H9 (cell line): Measurements from ENCODE around the gene NEDD4L. TPM values are rescaled to one million over a fixed set of nuclear protein-coding genes. Genes with fewer than 3 reads are reported as not detected.
A peak's percentile ranks its signal among the peaks of the same experiment; 100 is the strongest.

ENCODE experiments used
- DNase-seq: peaks from one replicate; pipeline ENCODE4 v3.0.0-alpha.2; 2017
- H2AFZ ChIP-seq: one replicate; pipeline ENCODE4 v1.6.1; 2013; ENCODE audit warnings: mild to moderate bottlenecking, low read length, control low read depth, moderate library complexity
- H2AK5ac ChIP-seq: 2 replicates; pipeline ENCODE4 v1.6.1; 2013; ENCODE audit warnings: low read length, control low read depth, mixed read lengths; ENCODE audit not compliant: insufficient read length
- H2BK120ac ChIP-seq: one replicate; pipeline ENCODE4 v1.6.1; 2013; ENCODE audit warnings: low read depth, mild to moderate bottlenecking, low read length, control low read depth, inconsistent platforms; ENCODE audit not compliant: poor library complexity, severe bottlenecking
- H2BK12ac ChIP-seq: 2 replicates; pipeline ENCODE4 v1.6.1; 2013; ENCODE audit warnings: low read length, control low read depth, mixed read lengths, low read depth; ENCODE audit not compliant: insufficient read length
- H2BK15ac ChIP-seq: 2 replicates; pipeline ENCODE4 v1.6.1; 2013; ENCODE audit warnings: low read depth, low read length, control low read depth
- H2BK20ac ChIP-seq: one replicate; pipeline ENCODE4 v1.6.1; 2013; ENCODE audit warnings: low read depth, mild to moderate bottlenecking, low read length, control low read depth, inconsistent platforms; ENCODE audit not compliant: poor library complexity, severe bottlenecking
- H2BK5ac ChIP-seq: 2 replicates; pipeline ENCODE4 v1.6.1; 2013; ENCODE audit warnings: low read length, control low read depth, mixed read lengths; ENCODE audit not compliant: insufficient read length
- H3K14ac ChIP-seq: 2 replicates; pipeline ENCODE4 v1.6.1; 2013; ENCODE audit warnings: low read length, control low read depth; ENCODE audit not compliant: insufficient read depth
- H3K18ac ChIP-seq: 2 replicates; pipeline ENCODE4 v1.6.1; 2013; ENCODE audit warnings: low read depth, mild to moderate bottlenecking, mixed read lengths, low read length, control low read depth; ENCODE audit not compliant: insufficient read length
- H3K23ac ChIP-seq: 2 replicates; pipeline ENCODE4 v1.6.1; 2013; ENCODE audit warnings: low read length, control low read depth, mixed read lengths, low read depth; ENCODE audit not compliant: insufficient read length
- H3K23me2 ChIP-seq: 2 replicates; pipeline ENCODE4 v1.6.1; 2013; ENCODE audit warnings: low read depth, mild to moderate bottlenecking, mixed read lengths, low read length, control low read depth; ENCODE audit not compliant: insufficient read length, poor library complexity, severe bottlenecking
- H3K27ac ChIP-seq: 2 replicates; pipeline ENCODE4 v1.5.1; 2013; ENCODE audit warnings: low read length, control low read depth, mixed read lengths, low read depth; ENCODE audit not compliant: insufficient read length
- H3K27me3 ChIP-seq: 2 replicates; pipeline ENCODE4 v1.6.1; 2013; ENCODE audit warnings: low read length, control low read depth, inconsistent platforms; ENCODE audit not compliant: insufficient read depth
- H3K4ac ChIP-seq: 2 replicates; pipeline ENCODE4 v1.6.1; 2013; ENCODE audit warnings: low read depth, mild to moderate bottlenecking, control low read depth, inconsistent platforms, low read length, moderate library complexity
- H3K4me1 ChIP-seq: 2 replicates; pipeline ENCODE4 v1.6.1; 2013; ENCODE audit warnings: low read length, control low read depth, inconsistent platforms; ENCODE audit not compliant: insufficient read depth
- H3K4me2 ChIP-seq: 2 replicates; pipeline ENCODE4 v1.6.1; 2013; ENCODE audit warnings: low read length, control low read depth, mixed read lengths; ENCODE audit not compliant: insufficient read length, insufficient read depth
- H3K56ac ChIP-seq: 2 replicates; pipeline ENCODE4 v1.6.1; 2013; ENCODE audit warnings: low read depth, mild to moderate bottlenecking, mixed read lengths, low read length, control low read depth; ENCODE audit not compliant: insufficient read length
- H3K79me1 ChIP-seq: 2 replicates; pipeline ENCODE4 v1.6.1; 2013; ENCODE audit warnings: low read depth, mild to moderate bottlenecking, moderate library complexity, low read length, control low read depth, inconsistent platforms; ENCODE audit not compliant: insufficient read depth, poor library complexity, severe bottlenecking
- H3K79me2 ChIP-seq: 2 replicates; pipeline ENCODE4 v1.6.1; 2013; ENCODE audit warnings: low read length, control low read depth, inconsistent platforms; ENCODE audit not compliant: insufficient read depth
- H3K9ac ChIP-seq: 2 replicates; pipeline ENCODE4 v1.6.1; 2013; ENCODE audit warnings: low read length, control low read depth, mixed read lengths; ENCODE audit not compliant: insufficient read length; ENCODE audit errors: extremely low read depth
- H3K9me3 ChIP-seq: one replicate; pipeline ENCODE4 v1.6.1; 2013; ENCODE audit warnings: low read depth, low read length, inconsistent platforms; ENCODE audit not compliant: control insufficient read depth
- H3T11ph ChIP-seq: one replicate; pipeline ENCODE4 v1.6.1; 2013; ENCODE audit warnings: mild to moderate bottlenecking, low read length, control low read depth, inconsistent platforms
- H4K20me1 ChIP-seq: one replicate; pipeline ENCODE4 v1.6.1; 2013; ENCODE audit not compliant: control insufficient read depth, insufficient read length, insufficient read depth
- H4K5ac ChIP-seq: 2 replicates; pipeline ENCODE4 v1.6.1; 2013; ENCODE audit warnings: low read depth, mild to moderate bottlenecking, mixed read lengths, low read length, control low read depth; ENCODE audit not compliant: insufficient read length
- H4K8ac ChIP-seq: replicated peaks from 2 replicates; pipeline ENCODE4 v1.6.1; 2013; ENCODE audit warnings: low read length, control low read depth, mixed read lengths, low read depth; ENCODE audit not compliant: insufficient read length
- H4K91ac ChIP-seq: 2 replicates; pipeline ENCODE4 v1.6.1; 2013; ENCODE audit warnings: low read depth, mild to moderate bottlenecking, moderate library complexity, mixed read lengths, low read length, control low read depth; ENCODE audit not compliant: insufficient read length
- H3K27ac Mint-ChIP-seq, 3 experiments: 2 replicates in 2 of 3; 3 replicates in 1 of 3; pipeline ENCODE4 v1.8.0; 2020 to 2021; ENCODE audit warnings: mixed read lengths in 3 of 3, mild to moderate bottlenecking in 1 of 3, moderate library complexity in 1 of 3
- H3K27me3 Mint-ChIP-seq: 2 replicates; pipeline ENCODE4 v1.8.0; 2021; ENCODE audit warnings: low read depth, mild to moderate bottlenecking, moderate library complexity, mixed read lengths
- H3K36me3 Mint-ChIP-seq, 3 experiments: 2 replicates in 2 of 3; 3 replicates in 1 of 3; pipeline ENCODE4 v1.8.0; 2020 to 2021; ENCODE audit warnings: low read depth in 3 of 3, mixed read lengths in 3 of 3; ENCODE audit not compliant: insufficient read depth in 1 of 3
- H3K4me1 Mint-ChIP-seq, 2 experiments: 2 replicates each; pipeline ENCODE4 v1.8.0; 2020; ENCODE audit warnings: mixed read lengths in 2 of 2
- H3K4me3 Mint-ChIP-seq, 2 experiments: 2 replicates in 1 of 2; 3 replicates in 1 of 2; pipeline ENCODE4 v1.8.0; 2020 to 2021; ENCODE audit warnings: mild to moderate bottlenecking in 2 of 2, mixed read lengths in 2 of 2, moderate library complexity in 1 of 2
- H3K9me3 Mint-ChIP-seq, 2 experiments: 2 replicates in 1 of 2; 3 replicates in 1 of 2; pipeline ENCODE4 v1.8.0; 2020; ENCODE audit warnings: mild to moderate bottlenecking in 2 of 2, mixed read lengths in 2 of 2, moderate library complexity in 1 of 2
- CTCF ChIP-seq: fragments of 200-600 bp; sonication (generic); conservative IDR thresholded peaks from 3 replicates; pipeline ENCODE4 v1.8.0; 2021; ENCODE audit warnings: antibody characterized with exemption, mild to moderate bottlenecking
- WGBS: extraction: QIAGEN DNeasy Blood & Tissue Kit; methylation state at CpG from one replicate; pipeline ENCODE4 v1.1.7; 2013; ENCODE audit warnings: missing lambda C conversion rate, low lambda C conversion rate, mixed read lengths; ENCODE audit not compliant: insufficient read length; ENCODE audit errors: extremely low coverage; 5-methylcytosine and 5-hydroxymethylcytosine counted together
- total RNA-seq: library from RNA; stranded (reverse); gene quantifications from 2 replicates; pipeline ENCODE4 v1.2.1, GENCODE V29; 2021

The NEDD4L gene
- total RNA-seq, 1 experiment from 2014 or later = 76.3 TPM

GRCh38 chr18:58316396-58317342 is 272.6 kb downstream of the NEDD4L start:
- Histone ChIP-seq H3T11ph (no peak overlapping the region), H3K79me2 (peaks cover 2% of the 10 kb centered on the region; the same call in 1 of the 2 replicates), H3K27me3 (no peaks in the 10 kb centered on the region), H4K8ac (no peak overlapping the region), H3K27ac (no peak overlapping the region), H3K9me3 (no peaks in the 10 kb centered on the region), H3K79me1 (peaks cover 6% of the 10 kb centered on the region), H2AK5ac (no peak overlapping the region), H3K4me2 (no peak overlapping the region), H3K14ac (peak overlapping the region; percentile 62; the same call in 1 of the 2 replicates), H4K91ac (no peak overlapping the region), H2BK20ac (no peak overlapping the region), H2AFZ (no peak overlapping the region), H4K20me1 (no peaks in the 10 kb centered on the region), H2BK15ac (no peak overlapping the region), H2BK12ac (no peak overlapping the region), H3K18ac (no peak overlapping the region), H3K23ac (no peak overlapping the region), H3K4me1 (peaks cover 12% of the 10 kb centered on the region; the same call in 1 of the 2 replicates), H3K56ac (no peak overlapping the region), H3K9ac (no peak overlapping the region), H3K23me2 (peaks cover 4% of the 10 kb centered on the region), H2BK120ac (no peak overlapping the region), H3K4ac (no peak overlapping the region), H4K5ac (no peak overlapping the region), H2BK5ac (no peak overlapping the region)
- WGBS = no CpG with 5 or more reads among the region's 16 CpGs
- peak overlapping the region in 2 of 3 experiments; percentile 11 to 54; a peak in 3 of 7 replicates for H3K27ac Mint-ChIP-seq
- no peaks in the 10 kb centered on the region for H3K27me3 Mint-ChIP-seq
- TF ChIP-seq CTCF = no peak
- no peak for DNase-seq
- no peaks in the 10 kb centered on the region for H3K9me3 Mint-ChIP-seq
- peaks cover 18 to 23% of the 10 kb centered on the region in 2 experiments for H3K4me1 Mint-ChIP-seq
- peaks cover 0 to 2% (median 0%) of the 10 kb centered on the region in 3 experiments; a peak in 2 of 7 replicates for H3K36me3 Mint-ChIP-seq
- H3K4me3 Mint-ChIP-seq = no peak overlapping the region; a peak in 1 of 5 replicates
